AG10803 (cell line): ENCODE data around the gene BLNK.

Experiments used
- DNase-seq: peaks from one replicate; pipeline ENCODE4 v3.0.0; 2010; ENCODE audit warnings: low read depth
- H3K4me3 ChIP-seq: 2 replicates; pipeline ENCODE4 v1.5.1; 2011; ENCODE audit warnings: mild to moderate bottlenecking, low read length, control low read depth
- TF ChIP-seq, protein P1 (sequence below): conservative IDR thresholded peaks from 2 replicates; pipeline ENCODE4 v1.5.1; 2011; ENCODE audit warnings: mild to moderate bottlenecking, low read length, control low read depth, inconsistent platforms

Gene BLNK

GRCh38 chr10:96263176-96263575 lies 8.2 kb downstream of the BLNK start:
- DNase-seq = no peak
- TF ChIP-seq, protein P1, sequence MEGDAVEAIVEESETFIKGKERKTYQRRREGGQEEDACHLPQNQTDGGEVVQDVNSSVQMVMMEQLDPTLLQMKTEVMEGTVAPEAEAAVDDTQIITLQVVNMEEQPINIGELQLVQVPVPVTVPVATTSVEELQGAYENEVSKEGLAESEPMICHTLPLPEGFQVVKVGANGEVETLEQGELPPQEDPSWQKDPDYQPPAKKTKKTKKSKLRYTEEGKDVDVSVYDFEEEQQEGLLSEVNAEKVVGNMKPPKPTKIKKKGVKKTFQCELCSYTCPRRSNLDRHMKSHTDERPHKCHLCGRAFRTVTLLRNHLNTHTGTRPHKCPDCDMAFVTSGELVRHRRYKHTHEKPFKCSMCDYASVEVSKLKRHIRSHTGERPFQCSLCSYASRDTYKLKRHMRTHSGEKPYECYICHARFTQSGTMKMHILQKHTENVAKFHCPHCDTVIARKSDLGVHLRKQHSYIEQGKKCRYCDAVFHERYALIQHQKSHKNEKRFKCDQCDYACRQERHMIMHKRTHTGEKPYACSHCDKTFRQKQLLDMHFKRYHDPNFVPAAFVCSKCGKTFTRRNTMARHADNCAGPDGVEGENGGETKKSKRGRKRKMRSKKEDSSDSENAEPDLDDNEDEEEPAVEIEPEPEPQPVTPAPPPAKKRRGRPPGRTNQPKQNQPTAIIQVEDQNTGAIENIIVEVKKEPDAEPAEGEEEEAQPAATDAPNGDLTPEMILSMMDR = no peak
- H3K4me3 ChIP-seq = no peak overlapping the region

GRCh38 chr10:96261930-96262329 lies 9.4 kb downstream of the BLNK start:
- TF ChIP-seq, protein P1 = no peak
- no peak overlapping the region for H3K4me3 ChIP-seq
- DNase-seq = no peak

- DNase-seq = no peak
- TF ChIP-seq, protein P1 = no peak
- no peak overlapping the region for H3K4me3 ChIP-seq
Observed at GRCh38 chr10:96261132-96261531, 10.2 kb downstream of the BLNK start.

DNA sequence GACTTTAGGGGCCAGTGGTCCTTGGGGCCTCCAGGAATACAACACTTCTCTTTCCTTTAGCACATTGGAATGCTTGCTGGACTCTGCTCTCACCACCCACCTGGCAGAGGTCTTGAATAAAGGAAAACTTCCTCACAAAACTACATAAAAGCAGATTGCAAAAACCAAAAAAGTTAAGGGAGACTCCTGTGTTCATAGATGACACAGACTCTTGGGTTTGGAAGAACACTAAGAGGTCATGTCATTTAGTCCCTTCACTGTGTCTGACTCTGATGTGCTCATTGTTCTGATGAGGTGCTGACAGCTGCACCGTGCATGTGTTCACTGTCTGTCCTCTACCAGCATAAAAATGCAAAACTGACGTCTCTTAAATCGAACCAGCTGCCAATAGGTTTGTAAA lies 11.4 kb downstream of the BLNK start:
- TF ChIP-seq, protein P1 = no peak
- DNase-seq = no peak
- H3K4me3 ChIP-seq = no peak overlapping the region

GRCh38 chr10:96259150-96259549 lies 12.2 kb downstream of the BLNK start:
- TF ChIP-seq, protein P1 = no peak
- no peak overlapping the region for H3K4me3 ChIP-seq
- DNase-seq = no peak

GRCh38 chr10:96257944-96258343 lies 13.4 kb downstream of the BLNK start:
- DNase-seq = no peak
- TF ChIP-seq, protein P1 = no peak
- no peak overlapping the region for H3K4me3 ChIP-seq

DNA sequence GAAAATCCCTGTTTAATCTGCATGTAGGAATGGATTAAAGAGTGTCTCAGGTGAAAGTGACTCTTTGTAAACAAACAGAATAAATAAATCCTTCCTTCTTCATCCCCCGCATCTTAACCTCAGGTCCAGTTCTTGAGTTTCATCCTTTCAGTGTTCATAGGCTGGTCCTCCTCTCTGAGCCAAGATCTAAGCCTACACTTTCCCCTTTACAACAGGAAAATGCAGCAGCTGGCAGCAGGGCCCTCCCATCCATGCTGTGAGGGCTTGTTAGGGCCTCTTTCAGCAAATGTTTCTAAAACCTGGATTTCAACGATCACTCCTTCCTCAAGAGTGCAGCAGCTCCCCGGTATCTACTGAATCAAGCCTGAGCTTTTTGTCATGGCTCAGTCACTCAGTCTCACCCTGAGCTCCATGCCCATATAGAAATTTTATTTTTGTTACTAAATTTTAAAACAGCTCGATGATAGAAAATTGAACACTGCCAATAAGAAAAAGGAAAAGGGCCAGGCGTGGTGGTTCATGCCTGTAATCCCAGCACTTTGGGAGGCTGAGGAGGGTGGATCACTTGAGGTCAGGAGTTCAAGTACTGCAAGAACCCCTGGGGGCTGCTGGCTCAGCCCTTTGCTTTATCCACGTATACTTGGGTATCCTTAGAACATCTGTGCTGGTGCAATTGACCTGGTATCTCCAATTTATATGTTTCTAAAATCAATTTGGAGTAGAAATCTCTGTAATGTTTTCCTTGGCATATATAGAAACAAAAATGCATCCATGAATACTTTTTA lies 15.6 kb downstream of the BLNK start:
- DNase-seq = no peak
- H3K4me3 ChIP-seq = no peak overlapping the region
- TF ChIP-seq, protein P1 = no peak
